Measurements from ENCODE around the gene PROX2. TPM values are rescaled to one million over a fixed set of nuclear protein-coding genes. Genes with fewer than 3 reads are reported as not detected.

PROX2 gene
- total and polyA plus RNA-seq, 11 donors = not detected

DNA sequence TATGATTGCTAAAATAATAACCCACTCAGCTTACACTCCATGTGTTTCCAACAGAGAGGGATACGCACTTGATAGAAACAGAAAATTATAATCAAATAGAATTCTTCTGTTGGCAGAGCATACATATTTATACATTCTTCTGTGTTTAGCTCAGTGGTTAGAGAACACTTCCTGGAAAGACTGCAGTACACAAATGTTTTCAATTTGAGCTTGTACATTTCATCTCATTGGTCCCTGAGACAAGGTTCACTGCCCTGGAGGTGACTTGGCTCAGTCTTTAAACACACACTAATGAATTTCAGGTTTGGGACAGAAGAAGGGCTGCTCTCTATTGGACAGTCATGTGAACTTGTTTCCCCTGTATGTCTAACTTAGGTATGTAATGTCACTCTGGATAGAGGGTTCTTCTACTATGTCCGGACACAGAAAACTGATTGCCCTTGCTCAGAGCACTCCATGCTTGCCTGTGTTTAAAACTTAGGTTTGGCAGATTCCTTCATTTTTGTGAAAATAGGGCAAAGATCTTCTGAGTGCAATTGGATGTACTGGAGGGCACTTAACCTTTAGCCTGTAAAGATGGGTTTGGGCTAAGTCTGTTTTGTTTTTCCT, 22.9 kb downstream of the PROX2 start:
- intact Hi-C loops (cut with DNase I) = no loop called here
- ATAC-seq (peak in 1 of 4 donors; percentile 10), DNase-seq (no peak)
- H3K4me3 ChIP-seq = no peak overlapping the region
- H3K27ac ChIP-seq = no peak overlapping the region
- H3K9me3 ChIP-seq = no peaks in the 10 kb centered on the region
- H3K36me3 ChIP-seq = no peaks in the 10 kb centered on the region
- WGBS, 4 donors = 40 to 76% (median 66%) methylated on average over 2 of the region's 2 CpGs
- H3K27me3 ChIP-seq = no peaks in the 10 kb centered on the region
- peaks cover 0 to 15% (median 3%) of the 10 kb centered on the region in 12 donors for H3K4me1 ChIP-seq
- no peak for TF ChIP-seq POLR2A (IDR thresholded peaks at IDR 0.05)
- no peak for TF ChIP-seq CTCF (IDR thresholded peaks at IDR 0.05)

DNA sequence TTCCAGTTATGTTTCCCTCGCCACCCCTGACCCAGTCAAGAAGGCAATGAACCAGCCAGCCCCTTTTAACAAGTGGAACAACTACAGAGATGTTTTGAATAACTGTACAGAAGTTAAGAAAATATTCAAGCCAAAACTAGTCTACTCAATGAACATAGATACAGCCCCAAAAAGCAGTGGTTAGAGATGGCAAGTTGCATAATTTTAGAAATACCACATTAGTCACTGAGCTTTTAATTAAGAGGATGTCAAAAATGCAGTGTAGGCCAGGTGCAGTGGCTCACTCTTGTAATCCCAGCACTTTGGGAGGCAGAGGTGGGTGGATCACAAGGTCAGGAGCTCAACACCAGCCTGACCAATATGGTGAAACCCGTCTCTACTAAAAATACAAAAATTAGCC, 27.2 kb downstream of the PROX2 start:
- DNase-seq = no peak
- no peak for TF ChIP-seq CTCF (IDR thresholded peaks at IDR 0.05)
- no peak for TF ChIP-seq POLR2A (IDR thresholded peaks at IDR 0.05)
- 92 to 98% (median 94%) methylated on average over 2 of the region's 2 CpGs for WGBS, 4 donors

GRCh38 chr14:74846968-74847665, 28.8 kb downstream of the PROX2 start:
- no peak for DNase-seq
- Histone ChIP-seq H3K4me1 (peaks cover 0 to 23% (median 0%) of the 10 kb centered on the region in 12 donors), H3K4me3 (no peak overlapping the region), H3K27ac (no peak overlapping the region), H3K27me3 (no peaks in the 10 kb centered on the region), H3K36me3 (no peaks in the 10 kb centered on the region), H3K9me3 (no peaks in the 10 kb centered on the region)
- TF ChIP-seq CTCF (IDR thresholded peaks at IDR 0.05) (no peak), POLR2A (IDR thresholded peaks at IDR 0.05) (no peak)
- ATAC-seq = no peak
- 88 to 97% (median 91%) methylated on average over 1 of the region's 1 CpG for WGBS, 4 donors
- intact Hi-C loops (cut with DNase I) = no loop called here

More for the DNA sequence above, 27.2 kb downstream of the PROX2 start:
- H3K4me3 ChIP-seq = no peak overlapping the region
- intact Hi-C loops (cut with DNase I) = no loop called here
- no peaks in the 10 kb centered on the region for H3K36me3 ChIP-seq
- H3K4me1 ChIP-seq = peaks cover 0 to 27% (median 0%) of the 10 kb centered on the region in 12 donors
- no peaks in the 10 kb centered on the region for H3K9me3 ChIP-seq
- ATAC-seq = no peak
- no peaks in the 10 kb centered on the region for H3K27me3 ChIP-seq
- H3K27ac ChIP-seq = no peak overlapping the region

GRCh38 chr14:74846168-74846567, 29.8 kb downstream of the PROX2 start:
- peak in 2 of 4 donors; percentile 34 to 45 for ATAC-seq
- no peak overlapping the region for H3K4me3 ChIP-seq
- TF ChIP-seq POLR2A (IDR thresholded peaks at IDR 0.05) (no peak), CTCF (IDR thresholded peaks at IDR 0.05) (no peak)
- peaks cover 0 to 23% (median 0%) of the 10 kb centered on the region in 12 donors for H3K4me1 ChIP-seq
- H3K36me3 ChIP-seq = peaks cover 0 to 3% (median 0%) of the 10 kb centered on the region in 9 donors
- no peaks in the 10 kb centered on the region for H3K27me3 ChIP-seq
- DNase-seq = peak in 1 of 5 donors; percentile 32
- intact Hi-C loops (cut with DNase I) = no loop called here
- WGBS, 4 donors = 65 to 83% (median 74%) methylated on average over 3 of the region's 3 CpGs
- no peaks in the 10 kb centered on the region for H3K9me3 ChIP-seq
- no peak overlapping the region for H3K27ac ChIP-seq

Measured in heart left ventricle (tissue), 16 donors.